GM10847 (cell line): Measurements from ENCODE around the gene CCDC57.

Experiments
- POLR2A ChIP-seq: IDR thresholded peaks from 2 replicates; pipeline ENCODE4 v1.6.1; 2011; ENCODE audit not compliant: insufficient read length; ENCODE audit errors: extremely low read depth

The CCDC57 gene

GRCh38 chr17:82107341-82107860 lies 105.2 kb downstream of the CCDC57 start:
- no peak for TF ChIP-seq POLR2A

GRCh38 chr17:82106688-82107305 lies 105.8 kb downstream of the CCDC57 start:
- no peak for TF ChIP-seq POLR2A

GRCh38 chr17:82105882-82106687 lies 106.6 kb downstream of the CCDC57 start:
- peak; percentile 90 for TF ChIP-seq POLR2A

- TF ChIP-seq POLR2A, result no peak
Observed at GRCh38 chr17:82105417-82105881, 107.2 kb downstream of the CCDC57 start.

- TF ChIP-seq POLR2A, result no peak
Observed at GRCh38 chr17:82104797-82105416, 107.7 kb downstream of the CCDC57 start.

GRCh38 chr17:82103553-82104451 lies 108.8 kb downstream of the CCDC57 start:
- no peak for TF ChIP-seq POLR2A

GRCh38 chr17:82101767-82102679 lies 110.6 kb downstream of the CCDC57 start:
- no peak for TF ChIP-seq POLR2A

GRCh38 chr17:82101301-82101715 lies 111.3 kb downstream of the CCDC57 start:
- TF ChIP-seq POLR2A, result no peak

GRCh38 chr17:82100502-82101298 lies 111.9 kb downstream of the CCDC57 start:
- no peak for TF ChIP-seq POLR2A

- no peak for TF ChIP-seq POLR2A
Observed at GRCh38 chr17:82098939-82099763, 113.5 kb downstream of the CCDC57 start.

- peak; percentile 96 for TF ChIP-seq POLR2A
Observed at GRCh38 chr17:82098169-82098938, 114.3 kb downstream of the CCDC57 start, which contains the start of gene FASN. Gene FASN, minus strand, starts transcription at chr17:82098236. Its CDS starts 1,791 bp downstream, at chr17:82096445.

GRCh38 chr17:82097919-82098168 lies 114.8 kb downstream of the CCDC57 start:
- TF ChIP-seq POLR2A, result no peak
